Ovary (tissue), 9 donors: ENCODE results near the gene AGBL4. TPM values are rescaled to one million over a fixed set of nuclear protein-coding genes. Genes with fewer than 3 reads are reported as not detected.

Experiments used
- DNase-seq, 5 donors: peaks; one replicate each; pipeline ENCODE4 v3.0.0-alpha.2; 2019 to 2020
- H3K27ac ChIP-seq, 2 donors: fragments of 200-600 bp; one replicate each; pipeline versions ENCODE4 v1.5.1 to v1.8.0; 2019 to 2022
- H3K27me3 ChIP-seq: fragments of 200-600 bp; one replicate; pipeline ENCODE4 v1.8.0; 2022
- H3K36me3 ChIP-seq: fragments of 200-600 bp; sonication (generic); one replicate; pipeline ENCODE4 v1.5.1; 2019
- H3K4me1 ChIP-seq: one replicate; pipeline ENCODE4 v1.8.1; 2013; ENCODE audit warnings: mild to moderate bottlenecking, moderate library complexity; ENCODE audit not compliant: insufficient read depth
- H3K4me3 ChIP-seq: fragments of 200-600 bp; sonication (generic); one replicate; pipeline ENCODE4 v1.5.1; 2017
- H3K9me3 ChIP-seq, 2 donors: fragments of 200-600 bp in 1 of 2; sonication (generic) in 1 of 2; one replicate each; pipeline versions ENCODE4 v1.5.1 to v1.8.1; 2013 to 2019; ENCODE audit warnings: mild to moderate bottlenecking in 1 of 2, moderate library complexity in 1 of 2
- EP300 ChIP-seq: sonication (generic); formaldehyde crosslinking; IDR thresholded peaks from one replicate; pipeline ENCODE4 v1.6.1; 2017; ENCODE audit warnings: antibody characterized with exemption
- POLR2A ChIP-seq: fragments of 450-650 bp; IDR thresholded peaks from one replicate; pipeline ENCODE4 v1.6.1; 2017; ENCODE audit warnings: antibody characterized with exemption, mild to moderate bottlenecking, moderate library complexity
- WGBS, 3 donors: extraction: QIAGEN DNeasy Blood & Tissue Kit in 1 of 3; methylation state at CpG; one replicate each; pipeline versions ENCODE4 v1.1.5 to v1.1.7; 2013 to 2017; 5-methylcytosine and 5-hydroxymethylcytosine counted together
- intact Hi-C, 4 donors: fragments of 100-400 bp; cut with DNase I; formaldehyde crosslinking; loops; one replicate each; pipeline versions ENCODE4 v1.11.0 to v1.15.1; 2022 to 2023
- polyA plus RNA-seq, 2 donors: library from polyadenylated mRNA; stranded (reverse); fragments of 200-250 nt in 1 of 2; fragments of 350-450 nt in 1 of 2; fragmentation: Illumina TruSeq in 1 of 2; extraction: RNeasy Lipid Tissue Mini Kit (QIAGEN cat#74804) in 1 of 2; gene quantifications; one replicate each; pipeline ENCODE4 v1.2.3, GENCODE V29; 2013 to 2014
- total RNA-seq, 7 donors: library from RNA; depleted of rRNA in 2 of 7; stranded (reverse); fragments of >200 nt in 2 of 7; fragmentation: NEBNext Ultra II Directional in 3 of 7; extraction: Animal tissue kit (Norgen Biotek cat#: 25700) in 3 of 7; gene quantifications; one replicate each; pipeline versions ENCODE4 v1.1.0 to v1.2.4, GENCODE V29; 2016 to 2023
- TF ChIP-seq, protein P1 (sequence below), 3 donors: fragments of 450-650 bp in 2 of 3; fragments of 200-600 bp in 1 of 3; IDR thresholded peaks; one replicate each; pipeline versions ENCODE4 v1.5.1 to v1.8.0; 2016 to 2022; ENCODE audit warnings: antibody characterized with exemption in 3 of 3, mild to moderate bottlenecking in 1 of 3
- donor health status: DM: no; HTN: no; CAD: no; lungs with moderate emphysema.
- donor health status: DM: no; HTN: no; CAD: no.
- donor health status: Bipolar disorder and iron deficiency.
- donor health status: DM: yes; HTN: yes; CAD: no.
- donor health status: DM: no; HTN: no; CAD: no.
- donor health status: DM: yes; HTN: yes; CAD: no.

Gene AGBL4
- total and polyA plus RNA-seq, 9 donors = 0.15 to 6.2 (median 0.64) TPM

DNA sequence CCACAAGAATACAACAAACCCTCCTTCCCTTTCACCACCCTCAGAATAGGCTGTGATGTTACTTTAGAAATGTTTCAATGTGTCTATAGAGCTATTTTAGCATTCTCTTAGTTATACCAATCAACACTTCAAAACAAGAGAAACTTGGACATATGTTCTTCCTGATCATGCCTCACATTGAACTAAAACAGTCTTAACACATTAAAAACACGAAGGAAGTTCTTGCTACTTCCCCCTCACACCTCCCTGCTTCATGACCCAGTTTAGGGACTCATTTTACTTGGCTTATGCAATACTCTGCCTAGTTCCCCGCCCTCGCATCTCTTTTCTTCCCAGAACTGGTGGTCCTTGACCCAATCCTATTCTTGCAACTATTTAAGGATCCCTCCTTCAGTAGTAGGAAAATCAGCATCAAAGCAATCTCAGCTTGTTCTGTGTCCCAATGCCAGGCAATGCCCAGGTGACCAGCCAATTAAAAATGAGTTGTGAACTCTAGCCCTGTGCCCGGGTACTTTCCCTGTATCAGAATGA, 838.2 kb downstream of the AGBL4 start:
- 68 to 79% (median 77%) methylated on average over 4 of the region's 4 CpGs for WGBS, 3 donors
- H3K36me3 ChIP-seq = no peaks in the 10 kb centered on the region
- no peak overlapping the region for H3K4me3 ChIP-seq
- no peak for DNase-seq
- intact Hi-C loops = no loop called here
- H3K27ac ChIP-seq = no peak overlapping the region
- TF ChIP-seq EP300 (no peak), POLR2A (no peak)
- TF ChIP-seq, protein P1, sequence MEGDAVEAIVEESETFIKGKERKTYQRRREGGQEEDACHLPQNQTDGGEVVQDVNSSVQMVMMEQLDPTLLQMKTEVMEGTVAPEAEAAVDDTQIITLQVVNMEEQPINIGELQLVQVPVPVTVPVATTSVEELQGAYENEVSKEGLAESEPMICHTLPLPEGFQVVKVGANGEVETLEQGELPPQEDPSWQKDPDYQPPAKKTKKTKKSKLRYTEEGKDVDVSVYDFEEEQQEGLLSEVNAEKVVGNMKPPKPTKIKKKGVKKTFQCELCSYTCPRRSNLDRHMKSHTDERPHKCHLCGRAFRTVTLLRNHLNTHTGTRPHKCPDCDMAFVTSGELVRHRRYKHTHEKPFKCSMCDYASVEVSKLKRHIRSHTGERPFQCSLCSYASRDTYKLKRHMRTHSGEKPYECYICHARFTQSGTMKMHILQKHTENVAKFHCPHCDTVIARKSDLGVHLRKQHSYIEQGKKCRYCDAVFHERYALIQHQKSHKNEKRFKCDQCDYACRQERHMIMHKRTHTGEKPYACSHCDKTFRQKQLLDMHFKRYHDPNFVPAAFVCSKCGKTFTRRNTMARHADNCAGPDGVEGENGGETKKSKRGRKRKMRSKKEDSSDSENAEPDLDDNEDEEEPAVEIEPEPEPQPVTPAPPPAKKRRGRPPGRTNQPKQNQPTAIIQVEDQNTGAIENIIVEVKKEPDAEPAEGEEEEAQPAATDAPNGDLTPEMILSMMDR (IDR thresholded peaks at IDR 0.05) = no peak
- H3K4me1 ChIP-seq = no peaks in the 10 kb centered on the region
- no peaks in the 10 kb centered on the region for H3K27me3 ChIP-seq
- no peaks in the 10 kb centered on the region for H3K9me3 ChIP-seq

DNA sequence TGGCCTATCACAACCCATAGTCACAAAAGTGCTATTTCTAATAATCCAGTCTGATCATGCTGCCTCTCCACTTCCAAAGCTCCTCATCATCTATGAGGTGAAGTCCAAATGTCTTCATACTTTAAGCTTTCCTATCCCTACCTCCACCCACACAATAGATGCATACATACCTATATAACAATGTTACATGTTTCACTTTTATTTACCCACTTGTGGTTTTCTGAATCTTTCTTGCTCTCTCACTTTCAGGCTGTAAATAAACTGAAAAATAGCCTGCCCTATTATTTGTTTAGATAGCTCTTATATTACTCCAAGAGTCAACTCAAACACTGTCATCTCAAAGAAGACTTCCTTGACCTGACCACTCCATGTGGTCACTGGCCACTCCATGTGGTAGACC, 840.3 kb downstream of the AGBL4 start:
- Histone ChIP-seq H3K27ac (no peak overlapping the region), H3K4me1 (no peaks in the 10 kb centered on the region)
- TF ChIP-seq POLR2A = no peak
- TF ChIP-seq, protein P1 (IDR thresholded peaks at IDR 0.05) = no peak
- no peak for TF ChIP-seq EP300

DNA sequence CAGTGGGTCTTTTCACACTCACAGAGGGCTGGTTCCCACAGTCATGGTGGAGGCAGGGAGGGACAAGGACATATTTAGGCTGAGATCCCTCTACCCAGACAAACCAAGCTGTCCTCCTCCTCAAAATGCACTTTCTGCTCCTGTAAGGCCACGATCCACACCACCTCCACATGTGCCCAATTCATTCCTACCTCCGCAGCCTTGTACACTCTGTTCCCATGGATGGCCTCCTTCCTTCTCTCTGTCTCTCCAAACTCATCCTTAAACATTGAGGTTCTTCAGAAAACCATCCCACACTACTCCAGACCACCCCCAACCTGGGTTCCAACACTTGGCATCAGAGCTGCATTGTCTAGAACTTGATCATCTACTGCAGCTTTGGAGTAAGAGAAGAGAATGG, 842.7 kb downstream of the AGBL4 start:
- Histone ChIP-seq H3K27ac (no peak overlapping the region), H3K27me3 (no peaks in the 10 kb centered on the region), H3K9me3 (no peaks in the 10 kb centered on the region), H3K4me3 (no peak overlapping the region), H3K36me3 (no peaks in the 10 kb centered on the region), H3K4me1 (no peaks in the 10 kb centered on the region)
- DNase-seq = no peak
- intact Hi-C loops = no loop called here
- TF ChIP-seq EP300 (no peak), POLR2A (no peak)
- TF ChIP-seq, protein P1 (IDR thresholded peaks at IDR 0.05) = no peak
- WGBS, 3 donors = 73 to 81% (median 79%) methylated on average over 2 of the region's 2 CpGs

More for the DNA sequence above, 840.3 kb downstream of the AGBL4 start:
- Histone ChIP-seq H3K9me3 (no peaks in the 10 kb centered on the region), H3K4me3 (no peak overlapping the region), H3K27me3 (no peaks in the 10 kb centered on the region), H3K36me3 (no peaks in the 10 kb centered on the region)
- intact Hi-C loops = no loop called here
- DNase-seq = no peak

DNA sequence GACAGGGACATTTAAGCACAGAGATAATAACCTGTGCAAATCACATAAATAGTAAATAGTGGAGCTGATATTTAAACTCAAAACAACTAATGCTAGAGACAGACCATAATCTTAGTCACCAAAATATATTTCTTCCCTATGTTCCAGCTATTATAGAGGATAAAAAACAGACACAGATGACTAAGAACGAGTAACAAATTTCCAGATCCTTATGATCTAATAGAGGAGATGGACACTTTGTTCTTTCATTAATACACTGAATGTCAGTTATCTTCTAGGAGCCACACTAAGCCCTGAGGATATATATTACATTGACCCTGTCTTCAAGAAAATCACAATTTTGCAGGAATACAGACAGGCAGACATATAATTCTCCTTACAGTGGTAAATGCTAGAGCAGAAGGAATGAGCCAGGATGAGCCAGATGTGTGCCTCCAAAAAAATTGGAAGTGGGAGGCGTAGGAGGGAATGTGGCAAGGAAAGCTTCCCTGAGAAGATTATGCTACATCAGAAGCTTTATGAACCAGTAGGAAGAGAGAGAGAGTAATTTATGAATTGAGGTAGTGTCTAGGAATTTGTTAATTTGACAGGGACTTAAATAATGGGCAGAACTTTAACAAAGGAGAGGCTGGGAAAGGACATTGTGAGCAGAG, 851.7 kb downstream of the AGBL4 start:
- Histone ChIP-seq H3K36me3 (no peaks in the 10 kb centered on the region), H3K9me3 (no peaks in the 10 kb centered on the region), H3K27me3 (no peaks in the 10 kb centered on the region), H3K4me3 (no peak overlapping the region), H3K4me1 (no peaks in the 10 kb centered on the region), H3K27ac (no peak overlapping the region)
- intact Hi-C loops = no loop called here
- DNase-seq = no peak
- 37 to 43% (median 38%) methylated on average over 2 of the region's 2 CpGs for WGBS, 3 donors
- TF ChIP-seq EP300 (no peak), POLR2A (no peak)
- TF ChIP-seq, protein P1 (IDR thresholded peaks at IDR 0.05) = no peak
